Kidney (tissue), 14 donors: ENCODE results near the gene CLIP3. TPM values are rescaled to one million over a fixed set of nuclear protein-coding genes. Genes with fewer than 3 reads are reported as not detected.

Experiments used
- DNase-seq, 5 donors: peaks; one replicate each; pipeline ENCODE4 v3.0.0-alpha.2; 2013 to 2020
- FAIRE-seq: peaks from 2 replicates; lab custom pipeline; 2012; peaks lifted over from hg19 to GRCh38; lab: Jason Lieb, UNC
- H3K27ac ChIP-seq, 2 donors: one replicate each; pipeline ENCODE4 v1.7.0; 2013; ENCODE audit warnings: low read depth in 2 of 2, low read length in 2 of 2, inconsistent platforms in 1 of 2
- H3K27me3 ChIP-seq: one replicate; pipeline ENCODE4 v1.7.1; 2013; ENCODE audit warnings: low read length, inconsistent platforms; ENCODE audit not compliant: control insufficient read depth, insufficient read depth
- H3K36me3 ChIP-seq, 3 donors: one replicate each; pipeline versions ENCODE4 v1.7.0 to v1.7.1; 2013; ENCODE audit warnings: low read length in 3 of 3, control low read depth in 1 of 3, inconsistent platforms in 1 of 3; ENCODE audit not compliant: insufficient read depth in 3 of 3, control insufficient read depth in 2 of 3
- H3K4me1 ChIP-seq, 3 donors: one replicate each; pipeline versions ENCODE4 v1.7.0 to v1.7.1; 2013; ENCODE audit warnings: low read length in 3 of 3, inconsistent platforms in 1 of 3, low read depth in 1 of 3; ENCODE audit not compliant: control insufficient read depth in 2 of 3, insufficient read depth in 2 of 3
- H3K4me3 ChIP-seq, 3 donors: one replicate each; pipeline versions ENCODE4 v1.7.0 to v1.8.1; 2013; ENCODE audit warnings: low read length in 3 of 3, control low read depth in 1 of 3, inconsistent platforms in 1 of 3
- H3K9ac ChIP-seq, 3 donors: one replicate each; pipeline versions ENCODE4 v1.7.0 to v1.7.1; 2013; ENCODE audit warnings: low read length in 3 of 3, control low read depth in 1 of 3, inconsistent platforms in 1 of 3
- H3K9me3 ChIP-seq, 3 donors: one replicate each; pipeline versions ENCODE4 v1.7.0 to v1.7.1; 2013; ENCODE audit warnings: low read length in 3 of 3, control low read depth in 1 of 3, inconsistent platforms in 1 of 3; ENCODE audit not compliant: control insufficient read depth in 2 of 3, insufficient read depth in 1 of 3
- CTCF ChIP-seq: IDR thresholded peaks from 3 replicates; pipeline ENCODE4 v1.5.1; 2012; ENCODE audit warnings: mild to moderate bottlenecking, moderate library complexity, borderline replicate concordance; ENCODE audit not compliant: insufficient read depth; ENCODE audit errors: extremely low read depth
- intact Hi-C: fragments of 100-400 bp; cut with DNase I; formaldehyde crosslinking; loops from one replicate; pipeline ENCODE4 v1.11.1; 2022
- polyA plus RNA-seq: library from polyadenylated mRNA; stranded (reverse); fragments of 350-450 nt; fragmentation: Illumina TruSeq; extraction: RNeasy Lipid Tissue Mini Kit (QIAGEN cat#74804); gene quantifications from one replicate; pipeline ENCODE4 v1.2.3, GENCODE V29; 2014; ENCODE audit warnings: low read depth, low replicate concordance; ENCODE audit not compliant: insufficient read depth
- total RNA-seq: library from RNA; stranded (reverse); fragmentation: NEBNext Ultra II Directional; extraction: Animal tissue kit (Norgen Biotek cat#: 25700); gene quantifications from one replicate; pipeline ENCODE4 v1.2.1, GENCODE V29; 2021
- donor health status: control.
- donor health status: control.
- donor health status: control.
- donor health status: control.
- donor health status: control.
- donor health status: DM: yes; HTN: yes; CAD: no.
- donor health status: Normal renal cell carcinoma (clear cell type).

Gene CLIP3
- total and polyA plus RNA-seq, 2 donors from 2014 or later = 10.3 to 12.3 TPM

GRCh38 chr19:35966771-35967170 lies 65.9 kb downstream of the CLIP3 start:
- no peak for TF ChIP-seq CTCF
- Histone ChIP-seq H3K27ac (no peak overlapping the region), H3K4me3 (no peak overlapping the region), H3K9ac (no peak overlapping the region), H3K27me3 (no peaks in the 10 kb centered on the region), H3K36me3 (no peaks in the 10 kb centered on the region), H3K4me1 (no peaks in the 10 kb centered on the region), H3K9me3 (no peaks in the 10 kb centered on the region)
- DNase-seq = no peak
- FAIRE-seq = no peak
- intact Hi-C loops = no loop called here

Other genes with a start within 250 kb of the CLIP3 start
- 9.0 TPM for gene PRODH2, start 220.0 kb downstream of the CLIP3 start, total RNA-seq
- gene PRODH2, start 220.0 kb downstream of the CLIP3 start, polyA plus RNA-seq = 409 TPM
- 0.25 TPM for gene NPHS1, start 180.4 kb downstream of the CLIP3 start, total RNA-seq
- gene NPHS1, start 180.4 kb downstream of the CLIP3 start, polyA plus RNA-seq = 39.7 TPM
- gene KIRREL2, start 176.0 kb downstream of the CLIP3 start, total RNA-seq = not detected
- gene KIRREL2, start 176.0 kb downstream of the CLIP3 start, polyA plus RNA-seq = 0.82 TPM
- gene APLP1, start 164.3 kb downstream of the CLIP3 start, total RNA-seq = 3.8 TPM
- 13.6 TPM for gene APLP1, start 164.3 kb downstream of the CLIP3 start, polyA plus RNA-seq
- gene NFKBID, start 132.3 kb downstream of the CLIP3 start, total RNA-seq = 23.9 TPM
- 1.9 TPM for gene NFKBID, start 132.3 kb downstream of the CLIP3 start, polyA plus RNA-seq
- gene HCST, start 130.3 kb downstream of the CLIP3 start, total RNA-seq = 16.7 TPM
- gene HCST, start 130.3 kb downstream of the CLIP3 start, polyA plus RNA-seq = 10.6 TPM
- gene TYROBP, start 124.6 kb downstream of the CLIP3 start, total RNA-seq = 77.6 TPM
- gene TYROBP, start 124.6 kb downstream of the CLIP3 start, polyA plus RNA-seq = 64.2 TPM
- 9.4 TPM for gene LRFN3, start 96.5 kb downstream of the CLIP3 start, total RNA-seq
- 8.2 TPM for gene LRFN3, start 96.5 kb downstream of the CLIP3 start, polyA plus RNA-seq
- 15.0 TPM for gene SDHAF1, start 37.7 kb downstream of the CLIP3 start, total RNA-seq
- gene SDHAF1, start 37.7 kb downstream of the CLIP3 start, polyA plus RNA-seq = 34.3 TPM
- 7.0 TPM for gene SYNE4, start 24.1 kb downstream of the CLIP3 start, total RNA-seq
- 15.7 TPM for gene SYNE4, start 24.1 kb downstream of the CLIP3 start, polyA plus RNA-seq
- gene ALKBH6, start 18.7 kb downstream of the CLIP3 start, total RNA-seq = 21.5 TPM
- 21.7 TPM for gene ALKBH6, start 18.7 kb downstream of the CLIP3 start, polyA plus RNA-seq
- 3.7 TPM for gene THAP8, start 21.4 kb upstream of the CLIP3 start, total RNA-seq
- gene THAP8, start 21.4 kb upstream of the CLIP3 start, polyA plus RNA-seq = 10.3 TPM
- 0.69 TPM for gene WDR62, start 22.0 kb upstream of the CLIP3 start, total RNA-seq
- gene WDR62, start 22.0 kb upstream of the CLIP3 start, polyA plus RNA-seq = 0.58 TPM
- gene OVOL3, start 78.3 kb upstream of the CLIP3 start, total RNA-seq = not detected
- gene OVOL3, start 78.3 kb upstream of the CLIP3 start, polyA plus RNA-seq = not detected
- gene POLR2I, start 82.0 kb upstream of the CLIP3 start, total RNA-seq = 59.9 TPM
- 119 TPM for gene POLR2I, start 82.0 kb upstream of the CLIP3 start, polyA plus RNA-seq
- gene TBCB, start 82.6 kb upstream of the CLIP3 start, total RNA-seq = 144 TPM
- gene TBCB, start 82.6 kb upstream of the CLIP3 start, polyA plus RNA-seq = 242 TPM
- 861 TPM for gene CAPNS1, start 107.2 kb upstream of the CLIP3 start, total RNA-seq
- gene CAPNS1, start 107.2 kb upstream of the CLIP3 start, polyA plus RNA-seq = 1,098 TPM
- 56.2 TPM for gene COX7A1, start 119.6 kb upstream of the CLIP3 start, total RNA-seq
- 199 TPM for gene COX7A1, start 119.6 kb upstream of the CLIP3 start, polyA plus RNA-seq
- 4.6 TPM for gene ZNF565, start 181.8 kb upstream of the CLIP3 start, total RNA-seq
- gene ZNF565, start 181.8 kb upstream of the CLIP3 start, polyA plus RNA-seq = 1.5 TPM
- 50.8 TPM for gene ZNF146, start 182.2 kb upstream of the CLIP3 start, total RNA-seq
- gene ZNF146, start 182.2 kb upstream of the CLIP3 start, polyA plus RNA-seq = 21.0 TPM